Upper lobe of left lung (tissue), 4 donors: ENCODE results near the gene SLC17A2.

Source experiments
- CTCF ChIP-seq, 6 experiments: fragments of 450-650 bp in 4 of 6; fragments of 200-600 bp in 2 of 6; sonication (generic) in 2 of 6; IDR thresholded peaks; one replicate each; pipeline ENCODE4 v1.5.1; 2016 to 2019; ENCODE audit warnings: antibody characterized with exemption in 6 of 6
- EP300 ChIP-seq, 4 donors: sonication (generic); formaldehyde crosslinking; IDR thresholded peaks; one replicate each; pipeline ENCODE4 v1.5.1; 2017; ENCODE audit warnings: antibody characterized with exemption in 4 of 4, control low read depth in 2 of 4
- POLR2A ChIP-seq, 4 donors: fragments of 450-650 bp; IDR thresholded peaks; one replicate each; pipeline ENCODE4 v1.5.1; 2016 to 2017; ENCODE audit warnings: antibody characterized with exemption in 4 of 4, mild to moderate bottlenecking in 2 of 4
- POLR2AphosphoS5 ChIP-seq, 2 donors: sonication (generic); formaldehyde crosslinking; IDR thresholded peaks; one replicate each; pipeline ENCODE4 v1.5.1; 2017; ENCODE audit warnings: antibody characterized with exemption in 2 of 2

GRCh38 chr6:25880601-25881000 is 49.9 kb downstream of the SLC17A2 start:
- TF ChIP-seq CTCF (IDR thresholded peaks at IDR 0.05) (no peak), POLR2A (IDR thresholded peaks at IDR 0.05) (no peak), POLR2AphosphoS5 (IDR thresholded peaks at IDR 0.05) (no peak), EP300 (IDR thresholded peaks at IDR 0.05) (no peak)
